Adrenal gland (tissue), 12 donors: Measurements from ENCODE around the gene MARCKSL1. TPM values are rescaled to one million over a fixed set of nuclear protein-coding genes. Genes with fewer than 3 reads are reported as not detected.

ENCODE experiments used
- DNase-seq, 7 donors: peaks; one replicate each; pipeline ENCODE4 v3.0.0-alpha.2; 2019 to 2020
- H3K27ac ChIP-seq, 5 donors: fragments of 200-600 bp; sonication (generic) in 4 of 5; 1 replicate in 3 of 5; 2 replicates in 2 of 5; pipeline versions ENCODE4 v1.5.1 to v1.8.0; 2016 to 2020; ENCODE audit warnings: mild to moderate bottlenecking in 1 of 5
- H3K27me3 ChIP-seq: fragments of 200-600 bp; 2 replicates; pipeline ENCODE4 v1.8.0; 2021
- H3K36me3 ChIP-seq, 2 donors: fragments of 200-600 bp; replicated peaks in 1 of 2; 1 replicate in 1 of 2; 2 replicates in 1 of 2; pipeline versions ENCODE4 v1.5.1 to v1.8.0; 2018 to 2022
- H3K4me1 ChIP-seq, 2 donors: fragments of 200-600 bp; replicated peaks in 1 of 2; 1 replicate in 1 of 2; 2 replicates in 1 of 2; pipeline versions ENCODE4 v1.5.1 to v1.8.0; 2018 to 2021
- H3K4me3 ChIP-seq, 4 donors: fragments of 200-600 bp; sonication (generic) in 3 of 4; one replicate each; pipeline ENCODE4 v1.5.1; 2016 to 2018
- H3K9me3 ChIP-seq, 3 donors: fragments of 200-600 bp; sonication (generic) in 1 of 3; replicated peaks in 1 of 3; 1 replicate in 2 of 3; 2 replicates in 1 of 3; pipeline versions ENCODE4 v1.5.1 to v1.8.0; 2016 to 2021
- POLR2A ChIP-seq, 2 donors: fragments of 450-650 bp; IDR thresholded peaks; one replicate each; pipeline ENCODE4 v1.6.1; 2017; ENCODE audit warnings: antibody characterized with exemption in 2 of 2, mild to moderate bottlenecking in 2 of 2, moderate library complexity in 1 of 2
- WGBS, 4 donors: extraction: QIAGEN DNeasy Blood & Tissue Kit in 2 of 4; methylation state at CpG; one replicate each; pipeline versions ENCODE4 v1.1.5 to v1.1.7; 2013 to 2017; 5-methylcytosine and 5-hydroxymethylcytosine counted together
- intact Hi-C, 2 donors: fragments of 100-400 bp; cut with DNase I; formaldehyde crosslinking; loops; one replicate each; pipeline versions ENCODE4 v1.14.1 to v1.15.0; 2022 to 2023
- polyA plus RNA-seq, 3 donors: library from polyadenylated mRNA; stranded (reverse); fragments of 200-250 nt in 2 of 3; fragments of 350-450 nt in 1 of 3; fragmentation: Illumina TruSeq in 1 of 3; extraction: RNeasy Lipid Tissue Mini Kit (QIAGEN cat#74804) in 1 of 3; gene quantifications; one replicate each; pipeline ENCODE4 v1.2.3, GENCODE V29; 2013 to 2014
- total RNA-seq, 9 donors: library from RNA; depleted of rRNA in 4 of 9; stranded (reverse); fragments of >200 nt in 4 of 9; fragments of 120-200 nt in 1 of 9; fragmentation: NEBNext Ultra II Directional in 1 of 9; extraction: Animal tissue kit (Norgen Biotek cat#: 25700) in 1 of 9; gene quantifications; one replicate each; pipeline versions ENCODE4 v1.1.0 to v1.2.4, GENCODE V29; 2013 to 2023
- TF ChIP-seq, protein P1 (sequence below), 6 experiments: fragments of 450-650 bp in 4 of 6; fragments of 200-600 bp in 2 of 6; sonication (generic) in 1 of 6; IDR thresholded peaks; 1 replicate in 5 of 6; 2 replicates in 1 of 6; pipeline versions ENCODE4 v1.5.1 to v1.8.0; 2016 to 2021; ENCODE audit warnings: antibody characterized with exemption in 6 of 6, mild to moderate bottlenecking in 2 of 6, moderate library complexity in 1 of 6
- donor health status: healthy with polysubstance abuse.
- donor health status: Bipolar disorder and iron deficiency.
- donor health status: DM: yes; HTN: yes; CAD: no.
- donor health status: DM: no; HTN: no; CAD: no.
- donor health status: DM: no; HTN: no; CAD: no.
- donor health status: DM: yes; HTN: yes; CAD: no.

MARCKSL1 gene
- total and polyA plus RNA-seq, 12 donors: 24.2 to 82.2 (median 49.1) TPM

DNA sequence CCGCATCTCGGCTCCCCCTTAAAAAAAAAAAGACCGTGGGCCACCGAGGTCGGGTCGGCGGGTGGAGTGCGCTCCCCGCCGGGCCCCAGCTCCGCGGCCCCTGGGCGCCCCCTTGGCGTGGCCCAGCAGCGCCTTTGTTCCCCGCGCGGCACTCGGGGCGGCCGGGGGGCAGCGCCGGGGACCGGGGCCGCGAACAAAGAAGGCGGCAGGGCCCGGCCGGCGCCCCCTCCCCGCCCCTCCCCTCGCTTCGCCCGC is 571 bp downstream of the MARCKSL1 start:
- H3K27ac ChIP-seq: peak overlapping the region in 3 of 5 donors; percentile 49 to 81 (median 51)
- no peak for TF ChIP-seq POLR2A (IDR thresholded peaks at IDR 0.05)
- TF ChIP-seq, protein P1, sequence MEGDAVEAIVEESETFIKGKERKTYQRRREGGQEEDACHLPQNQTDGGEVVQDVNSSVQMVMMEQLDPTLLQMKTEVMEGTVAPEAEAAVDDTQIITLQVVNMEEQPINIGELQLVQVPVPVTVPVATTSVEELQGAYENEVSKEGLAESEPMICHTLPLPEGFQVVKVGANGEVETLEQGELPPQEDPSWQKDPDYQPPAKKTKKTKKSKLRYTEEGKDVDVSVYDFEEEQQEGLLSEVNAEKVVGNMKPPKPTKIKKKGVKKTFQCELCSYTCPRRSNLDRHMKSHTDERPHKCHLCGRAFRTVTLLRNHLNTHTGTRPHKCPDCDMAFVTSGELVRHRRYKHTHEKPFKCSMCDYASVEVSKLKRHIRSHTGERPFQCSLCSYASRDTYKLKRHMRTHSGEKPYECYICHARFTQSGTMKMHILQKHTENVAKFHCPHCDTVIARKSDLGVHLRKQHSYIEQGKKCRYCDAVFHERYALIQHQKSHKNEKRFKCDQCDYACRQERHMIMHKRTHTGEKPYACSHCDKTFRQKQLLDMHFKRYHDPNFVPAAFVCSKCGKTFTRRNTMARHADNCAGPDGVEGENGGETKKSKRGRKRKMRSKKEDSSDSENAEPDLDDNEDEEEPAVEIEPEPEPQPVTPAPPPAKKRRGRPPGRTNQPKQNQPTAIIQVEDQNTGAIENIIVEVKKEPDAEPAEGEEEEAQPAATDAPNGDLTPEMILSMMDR (IDR thresholded peaks at IDR 0.05): no peak
- intact Hi-C loops: no loop called here
- peaks cover 0 to 33% of the 10 kb centered on the region in 2 donors for H3K36me3 ChIP-seq
- WGBS, 4 donors: 0 to 3% (median 1%) methylated on average over 11 to 34 of the region's 34 CpGs; no CpG with 5 or more reads in 1 of the 4 donors
- H3K9me3 ChIP-seq: no peaks in the 10 kb centered on the region
- H3K4me1 ChIP-seq: peaks cover 6 to 27% of the 10 kb centered on the region in 2 donors
- DNase-seq: no peak
- H3K27me3 ChIP-seq: no peaks in the 10 kb centered on the region
- peak overlapping the region in 3 of 4 donors; percentile 33 to 91 (median 40) for H3K4me3 ChIP-seq

DNA sequence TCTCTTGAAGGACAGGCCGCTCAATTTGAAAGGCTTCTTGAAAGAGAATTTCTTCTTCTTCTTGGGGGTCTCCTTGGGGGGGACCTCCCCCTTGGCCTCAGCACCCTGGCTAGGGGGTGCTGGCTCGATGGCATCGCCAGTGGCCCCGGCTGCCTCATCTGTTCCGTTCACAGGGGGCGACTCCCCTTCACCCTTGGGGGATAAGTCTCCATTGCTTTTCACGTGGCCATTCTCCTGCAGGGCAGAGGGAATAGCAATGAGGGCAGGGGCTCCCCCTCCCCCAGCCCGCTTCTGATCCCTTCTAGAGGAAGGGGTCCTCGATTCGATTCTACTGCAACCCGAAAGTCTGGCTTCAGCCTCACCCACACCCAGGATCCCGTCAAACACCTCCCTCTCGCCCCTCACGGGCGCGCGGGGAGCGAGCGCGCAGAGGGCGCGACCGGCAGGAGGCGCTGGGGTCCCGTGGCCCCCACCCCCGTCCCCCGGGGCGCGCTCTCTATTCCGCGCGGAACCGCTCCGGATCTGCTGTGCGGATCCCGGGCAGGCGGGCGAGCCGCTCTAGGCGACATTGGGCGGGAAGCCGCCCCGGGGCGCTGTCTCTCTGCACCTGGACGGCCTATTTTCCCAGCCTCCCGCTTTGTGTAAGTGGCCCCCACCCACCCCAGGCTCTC is 1.0 kb downstream of the MARCKSL1 start:
- peak overlapping the region in 3 of 4 donors; percentile 6 to 91 (median 40) for H3K4me3 ChIP-seq
- WGBS, 4 donors: 1 to 24% (median 3%) methylated on average over 5 to 46 of the region's 46 CpGs
- intact Hi-C loops: no loop called here
- peak overlapping the region in 3 of 5 donors; percentile 49 to 81 (median 51) for H3K27ac ChIP-seq
- H3K36me3 ChIP-seq: peaks cover 0 to 37% of the 10 kb centered on the region in 2 donors
- H3K9me3 ChIP-seq: no peaks in the 10 kb centered on the region
- peaks cover 6 to 27% of the 10 kb centered on the region in 2 donors for H3K4me1 ChIP-seq
- TF ChIP-seq, protein P1 (IDR thresholded peaks at IDR 0.05): peak; percentile 30 to 67 (median 59)
- no peak for TF ChIP-seq POLR2A (IDR thresholded peaks at IDR 0.05)
- no peaks in the 10 kb centered on the region for H3K27me3 ChIP-seq
- peak in 6 of 7 donors; percentile 59 to 73 (median 62) for DNase-seq

DNA sequence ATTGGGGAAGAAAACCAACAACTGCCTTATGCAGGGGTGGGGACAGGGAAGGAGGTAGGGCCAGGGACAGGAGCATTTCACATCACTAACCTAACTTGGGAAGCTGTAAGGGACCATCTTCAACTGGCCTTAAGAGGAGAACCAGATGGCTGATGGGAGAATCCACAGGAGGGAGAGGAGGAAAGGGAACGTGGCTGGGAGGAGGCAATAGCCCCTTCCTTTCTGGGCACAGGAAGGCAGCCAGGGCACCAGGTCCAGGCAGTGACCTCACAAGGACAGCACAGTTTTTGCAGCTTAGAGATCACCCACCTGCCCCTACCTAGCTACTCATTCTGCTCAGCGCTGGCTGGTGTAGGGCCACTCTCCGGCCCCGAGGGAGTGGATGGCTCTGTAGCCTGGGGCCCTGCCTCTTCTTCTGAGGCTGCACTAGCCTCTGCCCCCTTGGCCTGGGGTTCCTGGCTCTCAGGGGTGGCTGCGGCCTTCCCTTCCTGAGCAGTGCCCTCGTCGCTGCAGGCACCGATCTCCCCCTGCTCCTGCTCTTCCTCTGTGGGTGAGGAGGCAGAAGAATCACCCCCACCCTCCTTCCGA is 1.7 kb downstream of the MARCKSL1 start:
- intact Hi-C loops: no loop called here
- Histone ChIP-seq H3K4me3 (peak overlapping the region in 2 of 4 donors; percentile 40 to 91), H3K27ac (peak overlapping the region in 3 of 5 donors; percentile 6 to 81 (median 49)), H3K4me1 (peaks cover 6 to 27% of the 10 kb centered on the region in 2 donors), H3K27me3 (no peaks in the 10 kb centered on the region), H3K36me3 (peaks cover 0 to 43% of the 10 kb centered on the region in 2 donors), H3K9me3 (no peaks in the 10 kb centered on the region)
- WGBS, 4 donors: 6 to 36% (median 20%) methylated on average over 2 to 9 of the region's 9 CpGs
- no peak for TF ChIP-seq POLR2A (IDR thresholded peaks at IDR 0.05)
- TF ChIP-seq, protein P1 (IDR thresholded peaks at IDR 0.05): no peak
- no peak for DNase-seq

DNA sequence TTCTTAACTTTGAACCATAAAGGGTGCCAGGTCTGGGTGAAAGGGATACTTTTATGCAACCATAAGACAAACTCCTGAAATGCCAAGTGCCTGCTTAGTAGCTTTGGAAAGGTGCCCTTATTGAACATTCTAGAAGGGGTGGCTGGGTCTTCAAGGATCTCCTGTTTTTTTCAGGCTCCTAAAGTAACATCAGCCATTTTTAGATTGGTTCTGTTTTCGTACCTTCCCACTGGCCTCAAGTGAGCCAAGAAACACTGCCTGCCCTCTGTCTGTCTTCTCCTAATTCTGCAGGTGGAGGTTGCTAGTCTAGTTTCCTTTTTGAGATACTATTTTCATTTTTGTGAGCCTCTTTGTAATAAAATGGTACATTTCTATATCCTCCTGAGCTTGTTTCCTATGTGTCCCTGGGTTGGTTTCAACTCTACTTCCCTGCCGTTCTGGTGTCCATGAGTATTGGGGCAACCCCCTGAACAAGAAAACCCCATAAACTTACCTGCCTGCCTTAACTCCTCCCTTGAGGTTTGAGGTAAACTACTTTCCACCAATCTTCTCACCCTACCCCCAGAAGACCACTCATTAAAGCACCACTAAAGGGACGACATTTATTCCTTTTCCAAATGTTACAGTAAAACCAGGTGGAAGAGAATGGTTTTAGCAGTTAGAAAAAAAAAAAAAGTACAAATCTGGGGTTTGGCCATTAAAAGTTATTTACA is 2.6 kb downstream of the MARCKSL1 start:
- Histone ChIP-seq H3K4me1 (peaks cover 6 to 27% of the 10 kb centered on the region in 2 donors), H3K4me3 (no peak overlapping the region), H3K27me3 (no peaks in the 10 kb centered on the region), H3K9me3 (no peaks in the 10 kb centered on the region), H3K27ac (no peak overlapping the region), H3K36me3 (peaks cover 0 to 52% of the 10 kb centered on the region in 2 donors)
- intact Hi-C loops: no loop called here
- no peak for TF ChIP-seq POLR2A (IDR thresholded peaks at IDR 0.05)
- TF ChIP-seq, protein P1 (IDR thresholded peaks at IDR 0.05): no peak
- no peak for DNase-seq
- WGBS, 4 donors: 76 to 89% (median 83%) methylated on average over 3 of the region's 3 CpGs
